HL-60/S4 (cell line): ENCODE results near the gene MBD1.
"Not testable (repeated sequence)": the region's sequence is repeated elsewhere in the genome, so short reads cannot be mapped to it uniquely, and the experiment has no call there.

ENCODE experiments used
- in situ Hi-C: fragments of 300-500 bp; cut with MboI; formaldehyde crosslinking; loops from 2 replicates; pipeline ENCODE4 v1.14.3; 2022; ENCODE audit warnings: low sequenced_read_pairs

Gene MBD1

GRCh38 chr18:50297621-50298442, 16.5 kb upstream of the MBD1 start:
- in situ Hi-C loops = no loop called here

- in situ Hi-C loops = no loop called here
These were observed 11.7 kb upstream of the MBD1 start for GRCh38 chr18:50293039-50293438.

- in situ Hi-C loops = no loop called here
These were observed 7.8 kb upstream of the MBD1 start for GRCh38 chr18:50289108-50289443.

- in situ Hi-C loops = not testable (repeated sequence)
These were observed 7.2 kb upstream of the MBD1 start for GRCh38 chr18:50288348-50289107.

DNA sequence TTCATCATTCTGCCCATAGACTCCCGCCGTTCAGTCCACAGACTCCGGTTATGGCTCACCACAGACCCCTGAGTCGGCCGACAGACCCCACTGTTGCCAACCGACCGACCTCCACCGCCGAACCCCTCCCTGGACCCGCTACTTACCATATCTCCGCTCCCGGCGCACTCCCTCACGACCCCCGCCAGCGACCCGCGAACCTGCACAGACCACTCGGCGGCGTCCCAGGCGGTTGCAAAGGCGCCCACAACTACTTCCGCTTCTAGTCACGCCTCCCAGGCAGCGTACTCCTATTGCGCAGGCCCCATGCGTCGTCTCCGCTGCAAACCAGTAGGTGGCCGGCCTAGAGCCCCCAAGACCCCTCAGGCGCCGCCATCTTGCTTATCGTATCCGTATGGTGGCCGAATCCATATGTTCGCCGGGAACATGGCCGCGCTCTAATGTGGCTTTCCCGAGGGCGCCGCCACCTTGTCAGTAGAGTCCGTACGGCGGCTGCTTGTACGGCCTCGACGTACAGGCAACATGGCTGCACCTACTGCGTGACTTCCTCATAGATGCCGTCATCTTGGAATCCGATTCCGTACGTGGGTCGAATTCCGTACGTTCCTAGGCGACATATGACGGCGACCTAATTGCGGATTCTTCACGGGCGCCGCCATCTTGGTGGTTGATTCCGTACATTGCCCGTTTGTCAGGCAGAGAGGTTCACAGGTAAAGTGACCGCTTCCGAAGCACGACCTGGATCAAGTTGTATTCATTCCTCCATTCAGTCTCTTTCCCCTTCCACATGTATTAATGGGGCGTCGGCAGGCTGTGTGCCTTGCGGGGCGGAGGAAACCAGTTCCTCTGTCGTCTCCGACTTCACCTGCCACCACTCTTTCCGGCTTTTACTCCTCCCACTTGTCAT, 6.4 kb upstream of the MBD1 start, which contains the start of gene CXXC1:
TSS of gene CXXC1 (minus strand) at position 252 of the 907 bp plus-strand sequence. CDS start at position 149, 103 bp downstream.
- in situ Hi-C loops = no loop called here

- in situ Hi-C loops = no loop called here
These were observed 5.7 kb upstream of the MBD1 start for GRCh38 chr18:50287028-50287440.

DNA sequence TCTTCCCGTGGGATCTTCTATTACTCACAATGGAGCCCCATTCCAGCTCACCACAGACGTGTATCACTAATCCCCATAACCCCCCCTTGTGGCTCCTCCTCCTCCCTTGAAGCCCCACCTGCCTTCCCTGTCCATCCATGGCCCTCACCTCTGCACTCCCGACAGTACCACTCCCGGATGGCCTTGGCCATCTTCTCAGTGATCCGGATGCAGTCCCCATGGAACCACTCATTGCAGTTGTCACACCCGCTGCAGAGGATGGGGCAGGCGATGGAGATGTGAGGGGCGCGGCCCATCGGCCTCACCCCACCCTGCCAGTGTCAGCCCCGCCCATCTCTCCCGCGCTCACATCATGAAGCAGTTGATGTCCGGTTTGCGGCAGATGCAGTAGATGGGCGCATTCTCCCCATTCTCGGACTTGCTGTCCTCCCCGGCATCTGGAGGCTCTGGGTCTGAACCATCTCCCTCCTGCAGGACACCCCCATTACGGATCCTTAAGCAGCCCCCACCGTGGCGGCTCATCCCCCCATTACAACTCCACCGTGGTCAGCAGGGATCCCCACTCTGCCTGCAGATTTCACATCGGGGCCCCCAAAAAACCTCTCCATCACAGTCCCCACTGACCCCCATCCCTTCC, 5.2 kb upstream of the MBD1 start:
- in situ Hi-C loops = no loop called here

- in situ Hi-C loops = no loop called here
These were observed 4.5 kb upstream of the MBD1 start for GRCh38 chr18:50285631-50286321.

DNA sequence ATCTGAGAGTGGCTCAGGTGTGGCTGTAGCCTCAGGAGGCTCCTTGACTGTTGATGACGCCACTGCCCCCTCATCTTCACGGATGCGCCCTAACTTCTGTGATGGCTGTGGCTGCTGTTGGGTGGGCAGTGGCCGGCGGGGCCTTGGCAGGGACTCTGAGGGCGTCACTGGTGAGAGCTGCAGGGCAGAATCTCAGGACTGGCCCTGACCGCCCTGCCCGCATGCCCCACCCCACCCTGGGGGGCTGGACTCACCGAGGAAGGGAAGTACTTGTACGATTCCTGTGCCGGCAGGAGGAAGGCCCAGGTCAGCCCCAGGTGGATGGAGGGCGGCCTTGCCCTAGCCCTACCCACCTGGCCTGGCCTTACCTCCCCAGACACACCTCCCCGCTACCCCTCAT, 3.7 kb upstream of the MBD1 start:
- in situ Hi-C loops = no loop called here

- in situ Hi-C loops = no loop called here
These were observed 3.0 kb upstream of the MBD1 start for GRCh38 chr18:50284255-50284885.

- in situ Hi-C loops = no loop called here
These were observed 2.3 kb upstream of the MBD1 start for GRCh38 chr18:50283469-50284209.

GRCh38 chr18:50282521-50283335, 1.4 kb upstream of the MBD1 start:
- in situ Hi-C loops = no loop called here

DNA sequence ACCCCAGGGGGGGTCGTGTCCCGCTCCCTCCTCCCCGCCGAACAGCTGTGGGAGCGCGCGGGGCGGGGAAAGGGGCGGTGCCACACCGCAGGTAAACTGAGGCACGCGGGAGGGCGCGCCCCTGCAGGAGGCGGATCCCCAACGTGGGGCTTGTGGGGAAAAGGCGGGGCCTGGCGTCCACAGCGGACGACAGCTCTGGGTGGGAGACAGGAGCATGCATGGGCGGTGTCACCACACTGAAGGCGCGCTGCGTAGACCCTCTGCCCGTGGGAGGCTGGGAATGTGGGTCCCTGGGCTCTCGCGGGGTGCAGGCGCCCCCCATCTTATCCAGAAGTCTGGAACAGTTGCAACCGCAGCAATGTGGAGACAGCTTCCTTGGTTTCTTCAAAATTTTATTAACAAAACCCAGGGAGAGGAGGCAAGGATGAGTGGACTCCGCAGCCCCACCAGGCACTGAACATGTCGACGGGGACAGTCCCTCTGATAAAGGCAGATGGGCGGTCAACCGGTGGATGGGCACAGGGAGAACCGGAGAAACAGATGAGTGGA, 723 bp upstream of the MBD1 start:
- in situ Hi-C loops = no loop called here

DNA sequence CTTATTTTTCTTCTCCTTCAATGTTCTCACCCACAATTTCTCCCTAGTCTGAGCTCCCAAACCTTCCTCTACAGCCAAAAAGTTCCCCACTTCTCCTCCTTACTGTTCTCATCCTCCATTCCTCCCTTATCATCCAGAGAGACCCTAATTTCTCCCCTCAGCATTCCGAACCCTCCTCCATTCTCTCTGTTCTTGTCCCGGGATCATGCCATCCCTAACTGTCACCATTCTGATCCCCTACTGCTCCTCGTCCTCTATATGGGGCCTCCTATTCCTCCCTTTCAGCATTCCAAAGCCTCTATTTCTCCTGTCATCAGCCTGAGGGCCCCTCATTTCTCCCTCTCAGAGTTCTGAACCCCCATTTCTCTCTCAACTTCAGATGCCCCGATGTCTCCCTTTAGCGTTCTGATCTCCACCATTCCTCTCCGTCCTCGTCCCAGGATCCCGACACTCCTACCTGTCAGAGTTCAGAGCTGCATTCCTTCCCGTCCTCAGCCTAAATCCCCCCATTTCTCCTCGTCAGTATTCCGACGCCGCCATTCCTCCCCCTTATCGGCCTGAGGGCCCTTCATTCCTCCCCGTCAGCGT, 522 bp downstream of the MBD1 start:
- in situ Hi-C loops = no loop called here

- in situ Hi-C loops = no loop called here
These were observed 1.6 kb downstream of the MBD1 start for GRCh38 chr18:50279752-50280151.

- in situ Hi-C loops = no loop called here
These were observed 3.4 kb downstream of the MBD1 start for GRCh38 chr18:50277942-50278341.

- in situ Hi-C loops = no loop called here
These were observed 4.9 kb downstream of the MBD1 start for GRCh38 chr18:50276452-50276851.
